Stimulated activated CD8-positive, alpha-beta memory T cell treated with anti-CD3 and anti-CD28 coated beads, Interleukin-12 subunit alpha, Interleukin-12 subunit beta, amount 100 ng/mL, for 1 hour (primary cell): ENCODE data around the gene IGFBP7.

ENCODE experiments used
- DNase-seq: peaks from one replicate; pipeline ENCODE4 v3.0.0-alpha.2; 2020; ENCODE audit warnings: low read depth

IGFBP7 gene

DNA sequence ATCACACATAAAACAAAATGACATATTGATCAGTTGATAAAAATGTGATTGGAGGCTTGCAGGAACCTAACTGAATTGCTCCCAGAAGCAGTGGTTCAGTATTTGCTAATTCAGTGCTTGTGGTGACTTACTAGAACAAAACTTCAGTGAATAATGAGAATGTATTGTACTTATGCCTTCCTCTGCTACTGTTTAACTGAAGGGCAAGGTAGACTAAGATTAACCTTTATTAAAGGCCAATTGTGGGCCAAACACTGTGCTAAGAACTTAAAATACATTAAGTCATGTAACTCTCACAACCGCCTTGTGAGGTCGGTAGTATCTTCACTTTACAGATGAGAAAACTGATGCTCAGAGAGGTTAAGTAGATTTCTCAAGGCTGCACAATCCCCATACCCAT is 14.9 kb downstream of the IGFBP7 start:
- DNase-seq, result no peak

DNA sequence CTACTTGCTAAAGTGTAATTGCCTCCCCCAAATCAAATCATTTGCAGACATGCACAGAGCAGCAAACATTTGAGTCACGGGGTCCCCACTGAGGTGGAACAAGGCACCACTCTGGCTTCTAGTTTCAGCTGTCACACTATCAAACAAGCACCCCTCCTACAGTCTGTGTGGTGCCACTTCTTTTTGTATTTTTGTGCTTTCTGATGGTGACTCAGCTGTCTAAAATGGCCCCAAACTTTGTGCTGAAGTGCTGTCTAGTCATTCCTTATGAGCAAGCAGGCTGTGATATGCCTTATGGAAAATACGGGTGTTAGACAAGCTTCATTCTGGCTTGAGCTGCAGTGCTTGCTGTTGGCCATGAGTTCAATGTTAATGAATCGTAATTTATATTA is 15.4 kb downstream of the IGFBP7 start:
- no peak for DNase-seq

DNA sequence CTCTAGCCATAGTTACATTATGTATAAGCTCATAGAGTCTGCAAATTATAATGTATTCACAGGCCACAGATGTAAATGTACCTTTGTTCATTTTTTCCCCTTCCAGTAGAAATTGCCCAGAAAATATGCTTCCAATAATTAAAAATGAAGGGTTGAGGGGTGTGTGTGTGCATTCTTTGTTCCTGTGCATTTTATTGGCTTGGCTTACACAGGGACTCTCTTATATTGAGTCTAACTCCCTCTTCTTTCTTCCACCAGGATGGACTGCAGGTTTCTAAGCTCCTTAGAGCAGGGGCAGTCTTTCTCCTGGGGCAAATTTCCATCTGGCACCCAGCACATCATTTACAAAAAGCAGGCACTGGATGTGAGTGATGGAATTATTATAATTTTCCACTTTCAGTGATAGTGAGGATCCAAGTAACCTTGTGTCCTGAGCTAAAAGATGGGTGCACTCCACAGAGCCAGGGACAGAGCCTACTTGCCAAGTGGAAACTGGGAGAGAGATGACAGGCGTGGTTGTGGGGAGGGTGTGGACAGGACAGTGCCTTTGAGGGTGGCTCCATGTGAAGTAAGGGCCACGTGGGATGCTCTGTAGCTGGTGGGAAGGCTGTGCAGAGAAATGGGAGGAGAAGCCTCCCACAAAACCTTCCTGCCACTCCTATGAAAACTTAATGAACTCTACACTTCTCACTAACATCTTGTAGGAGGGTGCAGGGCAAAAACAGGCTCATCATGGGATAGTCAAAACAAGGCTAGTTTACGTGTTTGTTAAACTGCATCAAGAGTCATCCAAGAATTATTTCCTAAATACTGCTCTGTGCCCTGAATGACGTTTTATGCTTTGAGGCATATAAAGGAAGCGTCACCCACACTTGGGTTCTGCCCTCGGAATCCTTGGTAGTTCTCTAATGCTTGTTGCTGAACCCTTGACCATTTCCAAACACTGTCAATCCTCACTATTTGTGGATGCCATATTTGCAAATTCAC is 16.0 kb downstream of the IGFBP7 start:
- DNase-seq, result no peak

DNA sequence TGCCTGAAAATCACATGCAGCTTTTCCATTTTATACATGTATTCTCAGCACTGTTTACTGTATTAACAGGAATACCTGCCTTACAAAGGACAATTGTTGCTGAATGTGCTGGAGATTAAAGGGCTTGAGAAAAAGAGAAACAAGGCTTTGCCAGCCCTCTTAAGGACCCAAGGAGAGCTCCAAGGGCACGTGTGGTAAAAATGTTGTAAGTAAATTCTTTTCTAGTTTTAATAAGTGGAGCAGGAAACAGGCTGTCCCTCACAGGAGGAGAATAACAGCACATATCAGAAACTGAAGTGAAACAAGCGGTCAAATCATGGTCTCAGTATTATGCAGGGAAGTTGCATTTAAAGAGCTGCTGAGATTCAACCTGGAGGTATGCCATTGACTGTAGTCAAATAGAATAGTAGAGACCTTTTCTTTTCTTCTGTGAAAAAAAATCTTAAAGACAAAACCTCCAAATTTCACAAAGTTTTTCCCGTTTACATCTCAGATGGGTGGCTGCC is 18.5 kb downstream of the IGFBP7 start:
- DNase-seq, result no peak

DNA sequence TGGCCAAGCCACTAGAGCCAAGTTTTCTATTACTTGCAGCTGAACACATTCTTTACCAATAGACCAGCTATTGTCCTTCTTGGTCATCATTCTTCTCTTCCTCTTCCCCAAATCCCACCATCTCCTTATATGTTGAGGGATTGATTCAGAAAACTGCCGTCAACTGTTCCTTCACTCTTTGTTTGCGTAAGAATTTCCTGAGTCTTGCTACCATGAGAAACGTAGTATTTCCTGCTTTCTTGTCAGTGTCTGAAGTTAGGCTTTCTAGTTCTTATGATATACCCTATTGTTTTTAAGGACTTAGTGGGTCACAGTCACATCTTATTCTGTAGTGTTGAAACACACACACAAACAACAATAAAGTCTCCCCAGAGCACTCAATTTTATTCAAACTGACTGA is 20.1 kb downstream of the IGFBP7 start:
- DNase-seq, result no peak

DNA sequence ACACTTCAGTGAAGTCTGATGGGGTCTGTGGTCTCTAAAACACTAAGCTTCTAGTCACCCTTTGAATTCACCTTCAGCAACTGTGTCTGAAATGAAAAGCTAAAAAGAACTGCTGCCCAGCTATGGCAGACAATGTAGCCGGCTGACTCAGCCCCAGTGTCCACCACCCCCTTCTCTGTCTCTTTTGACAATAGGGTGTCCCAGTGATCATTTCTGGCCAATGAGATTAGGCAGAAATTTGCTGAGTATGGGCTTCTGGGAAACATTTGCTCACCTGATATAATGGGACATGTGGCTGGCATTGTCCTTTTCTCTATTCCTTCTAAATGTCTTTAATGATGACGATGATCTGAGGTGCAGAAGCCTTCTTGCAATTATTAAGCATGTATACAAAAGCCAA is 20.6 kb downstream of the IGFBP7 start:
- DNase-seq, result no peak

DNA sequence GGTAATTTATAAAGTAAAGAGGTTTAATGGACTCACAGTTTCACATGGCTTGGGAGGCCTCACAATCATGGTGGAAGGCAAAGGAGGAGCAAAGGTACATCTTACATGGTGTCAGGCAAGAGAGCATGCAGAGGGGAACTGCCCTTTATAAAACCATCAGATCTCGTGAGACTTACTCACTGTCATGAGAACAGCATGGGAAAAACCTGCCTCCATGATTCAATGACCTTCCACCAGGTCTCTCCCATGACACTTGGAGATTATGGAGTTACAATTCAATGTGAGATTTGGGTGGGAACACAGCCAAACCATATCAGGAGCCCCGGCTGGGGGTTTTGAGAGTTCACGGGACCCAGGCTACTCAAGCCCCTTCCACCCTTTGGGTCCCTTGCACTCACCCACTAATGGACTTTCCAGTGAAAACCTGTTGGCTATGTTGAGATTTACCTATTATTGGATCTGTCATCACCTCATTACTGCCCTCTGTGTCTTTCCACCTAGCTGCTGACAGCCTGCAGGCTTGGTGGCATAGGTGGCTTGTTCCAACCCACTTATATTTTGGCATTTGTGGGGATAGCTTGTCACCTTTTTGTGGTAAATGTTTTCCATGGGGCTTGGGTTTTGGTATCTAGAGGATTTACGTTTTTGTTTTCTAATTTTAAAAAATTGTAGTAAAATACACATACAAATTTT is 24.0 kb downstream of the IGFBP7 start:
- no peak for DNase-seq

DNA sequence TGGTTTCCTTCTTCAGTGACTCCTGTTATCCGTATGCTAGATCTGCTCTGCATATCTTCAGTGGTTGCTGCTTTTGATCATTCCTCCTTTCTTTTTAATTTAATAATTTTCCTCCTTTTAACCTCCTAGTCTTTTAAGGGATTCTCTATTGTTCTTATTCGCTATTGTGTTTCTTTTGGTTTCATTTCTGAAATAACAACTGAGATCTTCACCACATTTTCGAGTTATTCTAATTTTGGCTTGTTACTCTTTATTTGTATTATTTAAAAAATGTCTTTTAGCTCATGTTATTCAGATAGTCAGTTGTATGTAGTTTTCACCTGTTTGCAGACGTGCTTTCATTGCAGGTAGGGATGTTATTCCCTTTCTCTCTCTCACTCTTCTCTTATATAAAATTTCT is 24.9 kb downstream of the IGFBP7 start:
- no peak for DNase-seq

DNA sequence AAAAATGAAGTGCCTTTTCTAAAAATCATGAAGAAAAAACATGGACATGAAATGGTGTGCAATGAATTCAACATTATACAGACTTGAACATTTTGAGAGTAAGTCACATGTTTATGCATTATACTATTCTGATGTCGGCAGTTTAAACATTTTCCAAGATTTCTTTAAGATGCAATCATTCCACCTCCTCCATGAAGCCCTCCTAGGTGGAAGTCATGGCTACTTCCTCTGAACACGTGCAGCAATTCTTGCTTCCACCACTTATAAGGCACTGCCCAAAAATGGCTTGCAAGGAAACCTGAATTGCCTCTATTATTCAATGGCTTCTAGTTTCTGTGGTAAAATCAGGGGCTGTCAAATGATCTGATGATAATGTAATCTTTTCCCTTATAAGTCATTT is 25.8 kb downstream of the IGFBP7 start:
- no peak for DNase-seq

DNA sequence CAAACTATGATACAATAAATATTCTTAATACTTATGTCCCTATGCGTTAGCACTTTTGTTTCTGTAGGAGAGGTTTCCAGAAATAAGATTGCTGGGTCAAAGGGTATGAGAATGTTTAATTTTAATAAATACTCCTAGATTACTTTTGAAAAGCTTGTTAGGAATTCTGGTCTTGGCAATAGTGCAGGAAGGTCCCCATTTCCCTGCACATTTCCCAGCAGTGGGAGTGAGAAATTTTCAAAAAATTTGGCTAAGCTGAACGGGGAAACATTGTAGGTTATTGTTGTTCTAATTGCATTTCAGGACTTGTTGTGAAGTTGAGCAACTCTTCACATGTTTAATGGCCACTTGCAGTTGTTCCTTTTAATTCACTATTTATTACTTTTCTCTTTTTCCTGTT is 27.1 kb downstream of the IGFBP7 start:
- no peak for DNase-seq

DNA sequence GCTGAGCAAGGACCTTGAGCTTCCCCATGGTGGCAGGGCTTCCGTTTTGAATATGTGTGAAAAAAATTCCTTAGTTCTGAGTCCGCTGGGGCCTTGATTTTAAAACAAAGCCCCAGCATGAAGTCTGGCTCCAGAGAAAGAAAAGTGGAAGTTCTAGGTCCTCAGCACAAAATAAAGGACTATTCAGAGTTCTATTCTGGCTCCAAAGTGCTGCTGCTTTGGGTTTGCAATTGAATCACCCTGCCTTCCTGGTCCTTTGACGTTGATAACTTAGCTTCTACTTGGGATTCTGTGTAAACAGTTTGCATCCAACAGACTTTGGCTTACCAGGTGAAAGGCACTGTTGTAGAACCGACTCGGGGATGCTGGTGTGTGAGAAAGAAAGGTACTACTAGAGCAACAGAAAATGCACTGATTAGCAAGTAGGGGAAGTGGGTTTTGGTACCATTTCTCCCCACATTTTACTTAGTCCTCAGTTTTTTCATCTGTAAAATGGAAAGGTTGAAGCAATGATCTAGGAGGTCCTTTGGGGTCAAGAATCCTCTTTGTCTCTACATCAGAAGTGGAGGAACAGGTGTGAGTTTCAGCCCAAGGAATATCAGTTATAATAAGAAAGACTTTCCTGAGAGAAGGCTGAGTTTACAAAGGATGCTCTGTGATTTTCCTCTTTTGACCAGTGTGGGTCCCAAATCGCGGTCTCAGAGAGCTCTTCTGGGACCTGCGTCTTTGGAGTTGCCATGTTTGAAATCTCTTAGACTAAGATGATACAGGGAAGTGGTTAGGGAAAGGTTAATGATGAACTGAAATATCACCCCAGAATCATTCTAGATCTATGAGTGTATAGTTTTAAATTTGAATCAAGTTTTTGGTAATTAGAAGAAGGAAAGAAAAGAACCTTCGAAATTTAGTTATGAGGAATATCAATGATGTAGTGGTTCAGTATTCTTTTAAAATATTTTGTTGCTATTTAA is 28.2 kb downstream of the IGFBP7 start:
- no peak for DNase-seq

DNA sequence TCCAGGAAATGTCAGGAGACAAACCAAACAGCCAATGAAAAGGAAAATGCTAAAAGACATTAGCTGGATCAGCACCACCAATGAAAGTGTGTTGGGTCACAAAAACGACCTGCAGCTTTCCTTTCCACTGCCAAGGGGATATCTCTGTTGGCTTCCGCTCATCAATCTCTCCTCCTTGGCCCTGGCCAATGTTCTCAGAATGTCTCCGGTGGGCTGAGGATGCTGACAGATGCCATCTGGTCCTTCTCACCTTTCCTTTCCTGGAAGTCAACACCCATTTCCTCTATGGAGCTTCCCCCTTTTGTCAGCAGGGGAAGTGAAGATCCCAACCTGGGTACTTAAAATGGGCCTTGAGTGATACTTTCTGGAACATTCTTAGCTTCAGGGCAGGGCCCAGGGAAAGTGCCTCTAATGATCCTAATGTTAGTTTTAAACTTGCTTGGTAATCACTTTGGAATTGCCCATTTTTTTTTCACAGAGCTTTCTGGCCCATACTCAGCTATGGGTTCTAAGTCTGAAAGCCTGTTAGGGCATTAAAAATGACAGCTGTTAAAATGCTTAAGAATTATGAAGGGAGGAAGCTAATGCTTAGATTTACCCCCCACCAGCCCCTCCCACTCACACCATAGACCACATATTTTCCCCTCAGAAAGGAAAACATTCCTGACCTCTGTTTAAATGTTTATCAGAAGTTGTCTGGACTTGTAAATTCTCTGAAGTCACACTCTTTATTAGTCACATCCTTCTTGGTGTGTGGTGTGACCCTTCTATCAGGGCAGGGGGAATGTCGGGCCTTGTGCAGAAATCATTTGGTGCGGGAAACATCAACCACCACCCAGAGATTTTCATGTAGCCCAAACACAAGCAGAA is 29.2 kb downstream of the IGFBP7 start:
- DNase-seq, result no peak

DNA sequence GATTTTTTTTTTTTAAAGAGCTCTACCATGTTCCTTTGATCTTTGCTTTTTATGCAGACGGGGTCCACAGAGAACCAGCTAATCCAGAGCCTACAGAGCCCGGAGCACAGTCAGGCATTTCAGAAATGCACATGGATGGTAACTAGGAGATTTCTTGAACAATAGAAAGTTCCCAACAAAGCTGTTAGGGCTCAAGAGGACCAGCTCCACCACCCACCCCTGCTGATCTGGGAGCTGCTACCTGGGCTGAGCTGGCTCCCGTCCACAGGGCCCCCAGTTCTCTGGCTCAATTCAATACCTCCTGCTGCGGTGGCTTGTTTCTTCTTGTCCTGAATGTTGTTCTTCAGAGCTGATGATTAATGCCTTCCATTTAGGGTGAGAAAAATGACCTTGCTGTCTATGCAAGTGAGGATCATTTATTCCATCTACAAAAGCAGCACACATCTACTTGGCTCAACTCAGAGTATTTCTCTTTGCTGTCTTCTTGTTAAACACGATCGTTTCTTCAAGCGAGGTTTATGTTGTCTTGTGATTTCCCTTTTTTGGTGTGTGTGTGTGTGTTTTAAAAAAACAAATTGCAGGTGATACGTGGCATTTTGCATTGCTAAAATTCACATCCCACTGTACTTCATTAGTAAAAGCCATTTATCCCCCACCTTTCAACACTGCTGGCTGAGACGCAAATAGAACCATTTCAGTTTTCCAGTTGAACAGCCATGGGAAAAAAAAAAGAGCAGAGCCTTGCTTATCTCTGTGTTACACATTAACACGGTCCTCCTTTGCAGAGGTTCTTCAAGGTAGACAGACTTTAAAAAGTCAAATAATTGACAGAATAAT is 31.3 kb downstream of the IGFBP7 start:
- DNase-seq, result no peak

DNA sequence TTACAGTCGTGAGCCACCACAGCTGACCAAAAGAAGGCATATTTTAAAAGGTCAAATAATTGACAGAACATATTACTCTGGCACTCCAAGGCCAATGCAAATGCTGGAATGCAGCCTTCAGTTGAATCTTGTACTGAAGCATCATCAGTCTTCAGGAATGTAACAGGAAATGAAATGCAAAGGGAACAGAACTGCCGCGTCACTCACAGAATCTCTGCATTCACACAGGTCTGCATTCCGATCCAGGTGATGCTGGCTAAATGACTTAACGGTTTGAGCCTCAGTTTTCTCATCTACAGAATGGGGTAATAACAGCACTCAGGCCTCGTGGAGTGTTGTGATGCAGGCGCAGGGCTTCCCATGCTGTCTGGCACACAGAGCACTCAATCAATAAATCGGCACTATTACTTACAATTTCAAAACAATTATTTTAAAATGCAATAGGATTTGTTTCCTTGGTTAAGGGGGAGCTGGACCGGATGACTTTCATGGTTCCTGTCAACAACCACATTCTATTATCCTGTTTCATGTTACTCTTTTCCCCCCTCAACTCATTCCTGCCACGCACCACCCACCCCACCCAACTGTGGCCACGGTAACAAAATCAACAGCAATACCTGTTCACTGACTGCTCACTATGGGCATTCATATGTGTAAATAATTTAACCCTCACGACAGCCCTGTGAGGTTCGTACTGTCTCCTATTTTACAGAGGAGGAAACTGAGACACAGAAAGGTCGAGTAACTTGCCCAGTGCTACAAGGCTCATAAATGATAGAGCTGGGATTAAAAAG is 32.4 kb downstream of the IGFBP7 start:
- no peak for DNase-seq

DNA sequence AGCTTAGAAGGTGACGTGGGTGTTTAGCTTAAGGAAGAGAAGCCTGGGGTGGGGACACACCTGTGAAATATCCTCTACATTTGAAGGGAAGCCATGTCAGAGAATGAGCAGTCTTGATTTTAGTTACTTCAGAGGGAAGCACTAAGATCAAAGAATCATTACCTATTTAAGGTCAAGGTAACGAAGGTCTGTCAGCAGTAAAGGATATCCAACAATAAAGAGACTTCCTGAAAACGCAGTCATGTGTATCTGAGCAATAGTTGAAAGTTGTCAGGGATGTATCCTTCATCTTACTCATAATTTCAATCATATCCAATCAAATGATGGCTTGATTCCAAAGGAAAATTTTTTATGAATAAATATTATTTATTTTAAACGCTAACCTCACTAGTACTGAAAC is 33.5 kb downstream of the IGFBP7 start:
- no peak for DNase-seq

DNA sequence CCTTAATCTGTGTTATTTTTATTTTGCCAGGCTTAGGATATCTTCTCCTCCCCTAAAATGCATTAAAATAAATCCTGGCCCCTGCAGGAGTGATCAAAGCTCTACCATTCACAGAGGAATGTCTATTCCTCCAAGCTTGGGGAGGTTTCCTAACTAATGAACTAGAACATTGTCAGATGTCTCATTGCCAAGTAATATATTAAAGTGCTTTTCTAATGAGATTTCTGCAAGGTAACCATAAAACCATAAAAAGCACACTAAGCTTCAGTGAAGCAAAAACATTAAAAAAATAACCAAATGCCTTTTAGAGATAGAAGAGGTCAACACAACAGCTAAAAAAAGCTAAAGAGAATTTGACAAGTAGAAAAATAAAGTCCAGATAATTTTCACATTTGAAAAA is 34.8 kb downstream of the IGFBP7 start:
- DNase-seq, result no peak

DNA sequence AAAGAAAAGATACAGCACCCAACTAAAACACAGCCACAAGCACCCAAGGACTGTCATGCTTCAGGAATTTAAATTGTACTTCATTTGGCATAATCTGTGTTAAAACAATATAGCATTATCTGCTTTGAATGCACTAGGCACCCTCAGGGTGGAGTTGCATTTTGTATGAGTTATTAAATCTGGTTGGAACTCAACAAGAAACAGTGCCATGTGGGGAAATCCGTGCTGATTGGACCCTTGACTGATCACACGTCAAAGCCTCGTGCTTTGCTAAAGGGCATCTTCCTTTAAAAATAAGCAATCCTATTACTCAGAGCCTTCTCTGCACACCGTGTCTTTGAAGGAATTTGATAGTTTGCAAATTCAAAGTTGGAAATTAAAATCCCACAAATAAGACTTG is 35.4 kb downstream of the IGFBP7 start:
- no peak for DNase-seq

DNA sequence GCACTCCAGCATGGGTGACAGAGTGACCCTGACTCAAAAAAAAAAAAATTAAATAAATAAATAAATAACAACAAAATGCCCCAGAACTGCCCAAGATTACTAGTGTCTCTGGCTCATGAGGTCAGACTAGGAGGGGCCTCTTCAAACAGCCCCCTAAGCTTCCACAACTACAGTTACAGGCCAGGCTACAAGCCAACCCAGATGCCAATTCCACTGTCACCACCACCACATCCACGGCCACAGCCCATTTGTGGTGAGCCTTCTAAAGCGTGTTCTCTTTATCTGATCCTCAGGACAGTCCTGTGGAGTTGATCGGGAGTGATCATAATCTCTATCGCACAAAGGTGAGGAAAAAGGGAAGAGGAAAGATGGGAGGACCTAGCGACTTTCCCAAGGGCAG is 36.6 kb downstream of the IGFBP7 start:
- no peak for DNase-seq

DNA sequence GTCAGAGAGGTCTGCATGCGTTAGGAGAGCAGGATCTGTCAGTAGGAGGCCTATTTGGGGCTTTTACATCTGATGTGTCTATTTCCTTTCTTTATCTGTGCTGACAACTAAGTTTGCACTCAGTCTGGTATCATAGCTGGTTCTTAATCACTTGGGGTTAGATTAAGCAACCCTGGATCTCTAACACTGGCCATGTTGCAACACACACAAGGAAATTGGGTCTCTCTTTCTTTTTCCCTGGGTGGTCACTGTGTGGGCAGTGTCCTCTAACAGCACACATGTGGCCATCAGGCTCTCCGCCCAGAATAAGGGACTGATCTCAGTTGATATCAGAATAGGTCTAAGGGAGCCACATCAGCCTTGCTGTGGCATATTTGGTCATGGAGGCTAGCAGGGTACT is 38.9 kb downstream of the IGFBP7 start:
- no peak for DNase-seq
